ENCODE results near the gene MRRF. TPM values are rescaled to one million over a fixed set of nuclear protein-coding genes. Genes with fewer than 3 reads are reported as not detected.

MRRF gene
- total and polyA plus RNA-seq, 2 of the 4 experiments (the other 2 are of a cell fraction): 32.1 to 38.0 TPM

DNA sequence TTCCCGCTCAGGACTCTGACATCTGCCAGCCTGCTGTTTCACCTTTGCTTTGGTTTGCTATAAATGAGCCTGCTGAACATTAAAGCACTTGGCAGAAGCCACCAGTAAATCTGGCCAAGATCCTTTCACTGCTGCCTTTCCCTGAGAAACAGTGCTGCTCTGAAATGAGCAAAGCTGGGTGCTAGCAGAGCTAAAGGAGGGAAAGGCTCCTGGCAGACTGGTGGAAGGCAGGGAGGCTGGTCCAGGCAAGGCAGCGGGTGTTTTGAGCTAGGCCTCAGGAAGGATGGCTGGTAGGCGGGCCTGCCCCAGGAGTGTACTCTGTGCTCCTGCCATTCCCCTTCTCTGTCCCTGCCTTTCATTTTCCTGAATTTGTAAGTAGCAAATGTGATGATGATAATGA lies 53.6 kb downstream of the MRRF start:
- H3K4me2 ChIP-seq (ENCODE audit: low read depth, low read length): no peak overlapping the region
- no peak overlapping the region for H2AFZ ChIP-seq (replicated peaks; ENCODE audit: low read length, poor library complexity)
- intact Hi-C loops (cut with micrococcal nuclease) (loop anchor here (5.0 kb wide), 1 partner anchor 56 kb away; the partner anchor contains the start of genes MRRF and RBM18), dilution Hi-C loops (cut with HindIII; ENCODE audit: low sequenced_read_pairs, unreplicated experiment) (no loop called here), in situ Hi-C loops (cut with MboI; ENCODE audit: low sequenced_read_pairs) (no loop called here)
- no peak overlapping the region for H3K27ac ChIP-seq (ENCODE audit: insufficient read depth, low read length)
- no peak overlapping the region for H3K23ac ChIP-seq (ENCODE audit: low read depth, low read length)
- H3K18ac ChIP-seq (ENCODE audit: low read depth, low read length): no peak overlapping the region
- H2BK5ac ChIP-seq (ENCODE audit: low read depth, low read length, poor library complexity, severe bottlenecking): no peak overlapping the region
- H2BK20ac ChIP-seq (ENCODE audit: low read depth, low read length): no peak overlapping the region
- no peaks in the 10 kb centered on the region for H3K9me3 ChIP-seq (ENCODE audit: control insufficient read depth, insufficient read depth, low read length)
- no peak overlapping the region for H3K56ac ChIP-seq (ENCODE audit: extremely low read depth, insufficient read depth, low read length)
- no peaks in the 10 kb centered on the region for H4K20me1 ChIP-seq (ENCODE audit: insufficient read depth, low read length)
- H3K36me3 ChIP-seq (ENCODE audit: control insufficient read depth, insufficient read depth, low read length): peaks cover 23% of the 10 kb centered on the region
- no peak overlapping the region for H4K5ac ChIP-seq (ENCODE audit: low read depth, low read length)
- no peak overlapping the region for H3K4me3 ChIP-seq (ENCODE audit: insufficient read depth, low read depth, low read length)
- BruUV-seq (replicated peaks): no TSS peak
- no peak overlapping the region for H2BK120ac ChIP-seq (ENCODE audit: low read depth, low read length)
- no peak overlapping the region for H4K91ac ChIP-seq (ENCODE audit: insufficient read depth, low read depth, low read length)
- H3K9ac ChIP-seq (ENCODE audit: low read depth, low read length): no peak overlapping the region
- POLR2A ChIA-PET (ENCODE audit: unreplicated experiment): no interaction called here
- TF ChIP-seq RCOR1 (IDR thresholded peaks at IDR 0.05; ENCODE audit: insufficient replicate concordance, low read length) (no peak), USF2 (IDR thresholded peaks at IDR 0.05; ENCODE audit: low read depth, low read length) (no peak), CEBPB (IDR thresholded peaks at IDR 0.05; ENCODE audit: low read depth, low read length) (no peak), MAFK (IDR thresholded peaks at IDR 0.05; ENCODE audit: low read depth, low read length) (no peak), ELK1 (IDR thresholded peaks at IDR 0.05; ENCODE audit: borderline replicate concordance, low read depth, low read length) (no peak), MAZ (IDR thresholded peaks at IDR 0.05; ENCODE audit: borderline replicate concordance, low read depth, low read length) (no peak), FOS (IDR thresholded peaks at IDR 0.05; ENCODE audit: low read depth, low read length) (no peak), NFE2L2 (IDR thresholded peaks at IDR 0.05; ENCODE audit: low read depth, low read length) (no peak), CTCF (conservative IDR thresholded peaks at IDR 0.05; ENCODE audit: low read depth, low read length) (no peak), MXI1 (IDR thresholded peaks at IDR 0.05; ENCODE audit: borderline replicate concordance, low read depth, low read length) (no peak), POLR2A (IDR thresholded peaks at IDR 0.05; ENCODE audit: low read depth, low read length) (no peak)
- ATAC-seq (ENCODE audit: low read depth) (no peak), DNase-seq (no peak)
- H4K8ac ChIP-seq (ENCODE audit: low read depth in 2 of 2, low read length in 2 of 2): no peak overlapping the region
- no peaks in the 10 kb centered on the region; a peak in 1 of 4 replicates for H3K79me1 ChIP-seq (ENCODE audit: low read depth in 1 of 2, low read length in 2 of 2)
- no peak overlapping the region for H2BK15ac ChIP-seq (ENCODE audit: low read depth, low read length)
- no peaks in the 10 kb centered on the region for H3K4me1 ChIP-seq (ENCODE audit: control insufficient read depth, insufficient read depth, low read length)
- no peak overlapping the region for H3K14ac ChIP-seq (replicated peaks; ENCODE audit: low read depth, low read length)
- no peak overlapping the region for H2AK5ac ChIP-seq (ENCODE audit: low read depth, low read length)
- H3K4ac ChIP-seq (ENCODE audit: low read depth, low read length): no peak overlapping the region
- H3K27me3 ChIP-seq (ENCODE audit: control insufficient read depth, insufficient read depth, low read length): no peaks in the 10 kb centered on the region
- 83% methylated on average over 1 of the region's 3 CpGs; no CpG with 5 or more reads in 1 of the 2 experiments for WGBS, 2 experiments (ENCODE audit: extremely low coverage in 2 of 2, insufficient read length in 1 of 2)
- CTCF ChIA-PET: no interaction called here
- no peak overlapping the region for H2AK9ac ChIP-seq (replicated peaks; ENCODE audit: low read depth, low read length, poor library complexity)
- H3K9me1 ChIP-seq (ENCODE audit: insufficient read depth, low read length): 0 out of 2 replicates have a peak, but pooled peaks cover 3% of the 10 kb centered on the region

All from IMR-90 (cell line).